Measurements from ENCODE around the gene PRPF8. TPM values are rescaled to one million over a fixed set of nuclear protein-coding genes. Genes with fewer than 3 reads are reported as not detected.
"Not testable (repeated sequence)": the region's sequence is repeated elsewhere in the genome, so short reads cannot be mapped to it uniquely, and the experiment has no call there.

Gene PRPF8
- total RNA-seq, 1 donor from 2014 or later = 202 TPM

DNA sequence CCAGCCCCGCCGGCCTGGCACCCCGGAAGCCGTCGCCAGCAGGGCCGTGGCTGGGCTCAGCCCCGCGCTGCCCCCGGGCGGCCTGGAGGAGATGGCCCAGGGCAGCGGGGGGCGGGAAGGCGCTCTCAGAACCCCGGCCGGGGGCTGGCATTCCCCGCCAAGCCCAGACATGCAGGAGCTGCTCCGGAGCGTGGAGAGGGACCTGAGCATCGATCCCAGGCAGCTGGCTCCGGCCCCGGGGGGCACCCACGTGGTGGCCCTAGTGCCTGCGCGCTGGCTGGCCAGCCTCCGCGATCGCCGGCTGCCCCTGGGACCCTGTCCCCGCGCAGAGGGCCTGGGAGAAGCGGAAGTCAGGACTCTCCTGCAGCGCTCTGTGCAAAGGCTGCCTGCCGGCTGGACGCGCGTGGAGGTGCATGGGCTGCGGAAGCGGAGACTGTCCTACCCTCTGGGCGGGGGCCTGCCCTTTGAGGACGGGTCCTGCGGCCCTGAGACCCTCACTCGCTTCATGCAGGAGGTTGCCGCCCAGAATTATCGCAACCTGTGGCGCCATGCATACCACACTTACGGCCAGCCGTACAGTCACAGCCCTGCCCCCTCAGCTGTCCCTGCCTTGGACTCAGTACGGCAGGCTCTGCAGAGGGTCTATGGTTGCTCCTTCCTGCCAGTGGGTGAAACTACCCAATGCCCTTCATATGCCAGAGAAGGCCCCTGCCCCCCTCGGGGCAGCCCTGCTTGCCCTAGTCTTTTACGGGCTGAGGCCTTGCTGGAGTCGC is 40.4 kb upstream of the PRPF8 start:
- peaks cover 9% of the 10 kb centered on the region for H3K36me3 Mint-ChIP-seq (ENCODE audit: low read depth, unreplicated experiment)
- DNase-seq (ENCODE audit: low read depth) (no peak), FAIRE-seq (no peak)
- Histone ChIP-seq H3K9ac (ENCODE audit: low read length) (peak overlapping the region; percentile 73), H3K4me3 (ENCODE audit: insufficient read depth, low read depth, low read length) (peak overlapping the region; percentile 56), H3K79me2 (ENCODE audit: insufficient read depth, low read length) (peaks cover 31% of the 10 kb centered on the region), H3K4me1 (ENCODE audit: insufficient read depth, low read length) (peaks cover 15% of the 10 kb centered on the region), H3K27ac (ENCODE audit: low read depth, low read length) (peak overlapping the region; percentile 49), H2AFZ (ENCODE audit: low read depth, low read length) (peak overlapping the region; percentile 79), H3K4me2 (ENCODE audit: low read length) (peak overlapping the region; percentile 89), H4K20me1 (ENCODE audit: insufficient read depth, low read length) (peaks cover 7% of the 10 kb centered on the region), H3K27me3 (ENCODE audit: insufficient read depth, low read length) (no peaks in the 10 kb centered on the region), H3K36me3 (ENCODE audit: insufficient read depth, low read length) (no peaks in the 10 kb centered on the region), H3K9me3 (ENCODE audit: insufficient read depth, low read depth, low read length) (no peaks in the 10 kb centered on the region)
- peaks cover 8% of the 10 kb centered on the region for H3K4me1 Mint-ChIP-seq (ENCODE audit: low read depth, unreplicated experiment)
- H3K9me3 Mint-ChIP-seq (ENCODE audit: unreplicated experiment) = no peaks in the 10 kb centered on the region
- TF ChIP-seq, protein P1, sequence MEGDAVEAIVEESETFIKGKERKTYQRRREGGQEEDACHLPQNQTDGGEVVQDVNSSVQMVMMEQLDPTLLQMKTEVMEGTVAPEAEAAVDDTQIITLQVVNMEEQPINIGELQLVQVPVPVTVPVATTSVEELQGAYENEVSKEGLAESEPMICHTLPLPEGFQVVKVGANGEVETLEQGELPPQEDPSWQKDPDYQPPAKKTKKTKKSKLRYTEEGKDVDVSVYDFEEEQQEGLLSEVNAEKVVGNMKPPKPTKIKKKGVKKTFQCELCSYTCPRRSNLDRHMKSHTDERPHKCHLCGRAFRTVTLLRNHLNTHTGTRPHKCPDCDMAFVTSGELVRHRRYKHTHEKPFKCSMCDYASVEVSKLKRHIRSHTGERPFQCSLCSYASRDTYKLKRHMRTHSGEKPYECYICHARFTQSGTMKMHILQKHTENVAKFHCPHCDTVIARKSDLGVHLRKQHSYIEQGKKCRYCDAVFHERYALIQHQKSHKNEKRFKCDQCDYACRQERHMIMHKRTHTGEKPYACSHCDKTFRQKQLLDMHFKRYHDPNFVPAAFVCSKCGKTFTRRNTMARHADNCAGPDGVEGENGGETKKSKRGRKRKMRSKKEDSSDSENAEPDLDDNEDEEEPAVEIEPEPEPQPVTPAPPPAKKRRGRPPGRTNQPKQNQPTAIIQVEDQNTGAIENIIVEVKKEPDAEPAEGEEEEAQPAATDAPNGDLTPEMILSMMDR (IDR thresholded peaks at IDR 0.05; ENCODE audit: insufficient read depth, low read depth, low read length) = no peak
- no peak for TF ChIP-seq EZH2 (IDR thresholded peaks at IDR 0.05; ENCODE audit: insufficient read depth, low read length)
- peak overlapping the region; percentile 79 for H3K4me3 Mint-ChIP-seq (ENCODE audit: unreplicated experiment)
- no peak overlapping the region for H3K27ac Mint-ChIP-seq (ENCODE audit: unreplicated experiment)
- no peaks in the 10 kb centered on the region for H3K27me3 Mint-ChIP-seq (ENCODE audit: low read depth, unreplicated experiment)

DNA sequence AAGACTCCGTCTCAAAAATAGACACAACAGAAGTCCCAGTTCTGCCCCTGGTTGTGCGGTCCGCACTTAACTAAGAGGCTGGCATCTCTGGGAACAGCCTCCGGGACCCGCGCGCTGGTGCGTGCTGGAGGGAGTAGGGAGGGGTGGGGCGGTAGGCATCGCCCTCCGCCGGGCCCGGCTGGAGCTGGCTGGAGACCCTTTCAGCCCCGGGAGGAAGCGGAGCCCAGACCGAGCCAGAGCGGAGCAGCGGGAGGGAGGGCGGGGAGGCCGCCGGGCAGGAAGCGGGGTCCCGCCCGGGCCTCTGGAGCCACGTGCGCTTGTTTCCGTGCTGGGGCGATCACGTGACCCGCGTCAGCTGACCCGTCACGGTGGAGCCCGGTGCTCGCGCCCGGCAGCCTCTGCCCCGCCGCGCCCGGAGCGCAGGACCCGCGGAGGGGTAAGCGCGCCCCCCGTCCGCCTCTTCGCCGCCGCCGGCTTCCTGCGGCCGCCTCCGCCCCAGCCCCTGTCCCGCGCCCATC is 39.7 kb upstream of the PRPF8 start, which contains the start of gene WDR81:
TSS of gene WDR81 (plus strand) at position 354 of the 518 bp plus-strand sequence. CDS start 256 bp downstream, outside the sequence.
- Histone ChIP-seq H2AFZ (ENCODE audit: low read depth, low read length) (peak within 1 kb of the TSS; percentile 79), H3K4me1 (ENCODE audit: insufficient read depth, low read length) (peaks cover 15% of the 10 kb centered on the region), H4K20me1 (ENCODE audit: insufficient read depth, low read length) (peaks cover 7% of the 10 kb centered on the region), H3K9ac (ENCODE audit: low read length) (peak within 1 kb of the TSS; percentile 73), H3K36me3 (ENCODE audit: insufficient read depth, low read length) (no peaks in the 10 kb centered on the region), H3K9me3 (ENCODE audit: insufficient read depth, low read depth, low read length) (no peaks in the 10 kb centered on the region), H3K27ac (ENCODE audit: low read depth, low read length) (peak within 1 kb of the TSS; percentile 49), H3K27me3 (ENCODE audit: insufficient read depth, low read length) (no peaks in the 10 kb centered on the region), H3K79me2 (ENCODE audit: insufficient read depth, low read length) (peaks cover 31% of the 10 kb centered on the region), H3K4me3 (ENCODE audit: insufficient read depth, low read depth, low read length) (peak within 1 kb of the TSS; percentile 56), H3K4me2 (ENCODE audit: low read length) (peak within 1 kb of the TSS; percentile 89)
- Mint-ChIP-seq H3K27me3 (ENCODE audit: low read depth, unreplicated experiment) (no peaks in the 10 kb centered on the region), H3K9me3 (ENCODE audit: unreplicated experiment) (no peaks in the 10 kb centered on the region), H3K4me3 (ENCODE audit: unreplicated experiment) (peak within 1 kb of the TSS; percentile 79), H3K4me1 (ENCODE audit: low read depth, unreplicated experiment) (peaks cover 8% of the 10 kb centered on the region), H3K36me3 (ENCODE audit: low read depth, unreplicated experiment) (peaks cover 7% of the 10 kb centered on the region), H3K27ac (ENCODE audit: unreplicated experiment) (peak within 1 kb of the TSS; percentile 91)
- TF ChIP-seq, protein P1 (IDR thresholded peaks at IDR 0.05; ENCODE audit: insufficient read depth, low read depth, low read length) = no peak
- no peak for TF ChIP-seq EZH2 (IDR thresholded peaks at IDR 0.05; ENCODE audit: insufficient read depth, low read length)
- peak; percentile 63 for DNase-seq (ENCODE audit: low read depth)
- no peak for FAIRE-seq

DNA sequence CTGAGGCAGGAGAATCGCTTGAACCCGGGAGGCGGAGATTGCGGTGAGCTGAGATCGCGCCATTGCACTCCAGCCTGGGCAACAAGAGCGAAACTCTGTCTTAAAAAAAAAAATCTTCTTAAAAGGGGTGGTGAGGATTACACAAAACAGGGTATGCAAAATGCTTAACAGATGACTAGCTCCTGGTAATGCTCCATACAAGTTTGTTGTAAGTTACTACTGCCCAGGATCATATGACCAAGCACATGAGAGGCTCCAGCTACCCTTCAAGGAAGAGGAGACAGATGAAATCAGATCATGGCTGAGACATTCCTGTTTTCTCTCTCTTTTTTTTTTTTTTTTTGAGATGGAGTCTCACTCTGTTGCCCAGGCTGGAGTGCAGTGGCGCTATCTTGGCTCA is 37.4 kb upstream of the PRPF8 start:
- H3K27ac ChIP-seq (ENCODE audit: low read depth, low read length); H3K9me3 ChIP-seq (ENCODE audit: insufficient read depth, low read depth, low read length); H3K27me3 ChIP-seq (ENCODE audit: insufficient read depth, low read length); H4K20me1 ChIP-seq (ENCODE audit: insufficient read depth, low read length); H3K36me3 Mint-ChIP-seq (ENCODE audit: low read depth, unreplicated experiment); H3K4me2 ChIP-seq (ENCODE audit: low read length); H2AFZ ChIP-seq (ENCODE audit: low read depth, low read length); H3K27me3 Mint-ChIP-seq (ENCODE audit: low read depth, unreplicated experiment); H3K4me3 ChIP-seq (ENCODE audit: insufficient read depth, low read depth, low read length); H3K4me1 Mint-ChIP-seq (ENCODE audit: low read depth, unreplicated experiment); H3K9ac ChIP-seq (ENCODE audit: low read length); H3K36me3 ChIP-seq (ENCODE audit: insufficient read depth, low read length); H3K9me3 Mint-ChIP-seq (ENCODE audit: unreplicated experiment); FAIRE-seq: not testable (repeated sequence)
- peak overlapping the region; percentile 89 for H3K27ac Mint-ChIP-seq (ENCODE audit: unreplicated experiment)
- Histone ChIP-seq H3K79me2 (ENCODE audit: insufficient read depth, low read length) (peaks cover 22% of the 10 kb centered on the region), H3K4me1 (ENCODE audit: insufficient read depth, low read length) (peaks cover 20% of the 10 kb centered on the region)
- peak; percentile 52 for DNase-seq (ENCODE audit: low read depth)
- peak overlapping the region; percentile 60 for H3K4me3 Mint-ChIP-seq (ENCODE audit: unreplicated experiment)

All from astrocyte (in vitro differentiated cells and primary cell).